HG03460 (cell line): ENCODE measurements around the gene GHRH.

Experiments used
- ATAC-seq: cut with Tn5 transposase; IDR thresholded peaks from one replicate; pipeline ENCODE4 v1.9.1; 2021; ENCODE audit not compliant: unreplicated experiment

The GHRH gene

GRCh38 chr20:37209193-37209592, 52.4 kb downstream of the GHRH start:
- ATAC-seq = no peak

GRCh38 chr20:37207171-37207570, 54.4 kb downstream of the GHRH start:
- no peak for ATAC-seq

DNA sequence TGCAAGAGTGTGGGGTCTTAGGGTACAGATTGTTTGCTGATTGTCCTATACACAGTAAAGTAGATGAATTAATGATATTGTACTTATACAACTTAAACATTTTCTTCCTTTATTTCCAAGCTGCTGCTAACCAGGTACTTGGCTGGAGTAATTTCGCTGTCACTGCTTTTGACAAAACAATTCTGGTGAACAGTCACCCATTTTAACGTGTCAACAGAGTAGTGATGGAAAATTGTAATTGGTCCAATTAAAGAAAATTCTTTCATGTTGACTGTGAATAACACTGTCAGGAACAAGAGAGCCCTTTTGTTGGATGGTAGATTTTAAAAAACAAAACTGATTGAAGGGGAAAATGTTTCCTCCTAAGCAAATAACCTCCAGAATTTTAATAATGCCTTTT, 55.8 kb downstream of the GHRH start:
- ATAC-seq = no peak

- ATAC-seq = no peak
Measured at GRCh38 chr20:37205130-37205529, 56.5 kb downstream of the GHRH start.

DNA sequence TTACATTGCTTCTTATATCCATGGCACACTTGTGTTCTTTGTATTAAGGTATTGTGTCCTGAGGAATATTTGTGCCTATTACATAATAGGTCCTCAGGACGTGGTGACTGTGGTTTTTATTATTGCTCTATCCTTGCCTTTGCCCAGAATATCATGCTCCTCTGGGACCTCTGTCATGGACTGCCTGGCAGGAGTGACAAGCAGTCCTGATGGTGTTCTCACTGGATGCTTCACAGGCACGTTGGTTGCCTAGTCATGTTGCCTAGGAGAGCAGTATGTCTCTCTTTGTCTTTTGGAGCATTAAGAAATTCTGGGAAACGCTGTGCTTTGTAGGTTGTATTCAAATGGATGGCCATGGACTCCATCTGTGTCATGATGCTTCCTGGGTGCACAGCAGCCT, 57.6 kb downstream of the GHRH start:
- ATAC-seq = no peak

- ATAC-seq = no peak
Measured at GRCh38 chr20:37202267-37202943, 59.2 kb downstream of the GHRH start.

DNA sequence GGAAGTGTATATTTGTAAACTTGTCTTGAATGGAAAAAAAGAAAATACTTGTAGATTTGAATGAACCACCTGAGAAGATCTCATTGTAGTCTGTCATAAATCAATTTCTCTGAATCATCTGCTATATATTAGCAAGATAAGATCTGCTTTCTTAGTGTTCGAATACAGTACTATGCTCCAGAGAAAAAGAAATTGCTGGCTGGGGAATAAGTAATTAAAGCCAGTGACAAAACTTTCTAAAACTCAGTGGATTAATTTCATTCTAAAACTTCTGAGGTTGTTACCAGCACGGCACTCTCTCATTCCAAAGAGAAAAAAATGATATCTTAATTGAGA, 59.8 kb downstream of the GHRH start:
- no peak for ATAC-seq
